BJ (cell line): ENCODE results near the gene CYP4B1. TPM values are rescaled to one million over a fixed set of nuclear protein-coding genes. Genes with fewer than 3 reads are reported as not detected.

Experiments
- CTCF ChIA-PET: fragments of 350-600 bp; formaldehyde crosslinking; extraction: SDS; loops from one replicate; lab custom pipeline; 2021; ENCODE audit warnings: antibody characterized with exemption, inconsistent platforms; lab: Yijun Ruan, JAX
- POLR2A ChIA-PET: fragments of 300-600 bp; sonication (Branson Sonifier 250); formaldehyde crosslinking; extraction: SDS; loops from one replicate; lab custom pipeline; 2021; ENCODE audit warnings: antibody characterized with exemption; lab: Charles Lee
- DNase-seq: peaks from one replicate; pipeline ENCODE4 v3.0.0-alpha.2; 2011; ENCODE audit warnings: low read depth
- H3K27me3 ChIP-seq: 2 replicates; pipeline ENCODE4 v1.6.0; 2011; ENCODE audit warnings: low read length; ENCODE audit not compliant: control insufficient read depth, insufficient read depth
- H3K36me3 ChIP-seq: 2 replicates; pipeline ENCODE4 v1.5.1; 2011; ENCODE audit warnings: low read length; ENCODE audit not compliant: control insufficient read depth, insufficient read depth
- H3K4me3 ChIP-seq: 2 replicates; pipeline ENCODE4 v1.5.1; 2011; ENCODE audit warnings: low read depth, mild to moderate bottlenecking, control low read depth, low read length
- CTCF ChIP-seq: IDR thresholded peaks from 2 replicates; pipeline ENCODE4 v1.5.1; 2011; ENCODE audit warnings: low read depth, mild to moderate bottlenecking, control low read depth, inconsistent platforms, low read length, moderate library complexity; ENCODE audit not compliant: insufficient read depth
- polyA plus RNA-seq: library from polyadenylated mRNA; depleted of rRNA; stranded (reverse); fragments of >200 nt; gene quantifications from 2 replicates; pipeline ENCODE4 v1.2.3, GENCODE V29; 2011

Gene CYP4B1
- polyA plus RNA-seq, 1 experiment: not detected

GRCh38 chr1:46797696-46798470 lies 963 bp upstream of the CYP4B1 start:
- POLR2A ChIA-PET: no interaction called here
- no peak for DNase-seq
- H3K36me3 ChIP-seq: no peaks in the 10 kb centered on the region
- no peaks in the 10 kb centered on the region for H3K27me3 ChIP-seq
- CTCF ChIA-PET: interaction anchor here (1.6 kb wide), 1 partner anchor 25 kb away, joined by 3 read pairs; no protein-coding TSS in a partner anchor
- H3K4me3 ChIP-seq: no peak overlapping the region
- TF ChIP-seq CTCF: no peak

GRCh38 chr1:46800742-46801141 lies 1.9 kb downstream of the CYP4B1 start:
- ChIA-PET CTCF (no interaction called here), POLR2A (no interaction called here)
- TF ChIP-seq CTCF: no peak

GRCh38 chr1:46801323-46802055 lies 2.6 kb downstream of the CYP4B1 start:
- ChIA-PET POLR2A (no interaction called here), CTCF (no interaction called here)
- Histone ChIP-seq H3K27me3 (no peaks in the 10 kb centered on the region), H3K36me3 (no peaks in the 10 kb centered on the region), H3K4me3 (no peak overlapping the region)
- DNase-seq: no peak
- no peak for TF ChIP-seq CTCF

More at GRCh38 chr1:46800742-46801141, 1.9 kb downstream of the CYP4B1 start:
- no peak for DNase-seq
- Histone ChIP-seq H3K36me3 (no peaks in the 10 kb centered on the region), H3K4me3 (no peak overlapping the region), H3K27me3 (no peaks in the 10 kb centered on the region)

- Histone ChIP-seq H3K4me3 (no peak overlapping the region), H3K36me3 (no peaks in the 10 kb centered on the region), H3K27me3 (no peaks in the 10 kb centered on the region)
- no peak for TF ChIP-seq CTCF
- no peak for DNase-seq
- POLR2A ChIA-PET: no interaction called here
- CTCF ChIA-PET: no interaction called here
Measured at GRCh38 chr1:46802081-46802480, 3.2 kb downstream of the CYP4B1 start.

- CTCF ChIA-PET: no interaction called here
- no peak for TF ChIP-seq CTCF
- DNase-seq: no peak
- H3K4me3 ChIP-seq: no peak overlapping the region
- no peaks in the 10 kb centered on the region for H3K36me3 ChIP-seq
- H3K27me3 ChIP-seq: no peaks in the 10 kb centered on the region
- POLR2A ChIA-PET: no interaction called here
Measured at GRCh38 chr1:46802901-46803574, 4.2 kb downstream of the CYP4B1 start.
